ENCODE results near the gene SPATA2L.

Gene SPATA2L

DNA sequence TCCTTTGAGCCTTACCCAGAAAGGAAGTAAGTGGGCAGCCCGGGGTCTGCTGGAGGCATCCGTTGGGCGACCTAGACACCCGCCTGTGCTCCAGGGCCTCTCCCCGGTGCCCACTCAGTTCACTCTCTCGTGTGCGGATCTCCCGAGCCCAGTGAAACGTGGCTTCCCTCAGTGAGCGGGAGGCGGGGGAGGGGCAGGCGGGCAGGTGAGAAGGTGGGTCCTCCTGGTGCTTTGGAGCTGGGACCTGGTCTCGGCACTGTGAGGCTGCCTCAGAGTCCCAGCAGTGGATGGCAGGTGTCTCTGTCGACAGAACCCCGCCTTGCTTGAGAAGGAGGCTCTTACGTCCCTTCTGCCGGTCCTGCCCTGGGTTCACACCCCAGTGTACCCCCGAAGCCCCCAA, 27.8 kb upstream of the SPATA2L start:
- in situ Hi-C loops (cut with MboI; ENCODE audit: low sequenced_read_pairs), result no loop called here

DNA sequence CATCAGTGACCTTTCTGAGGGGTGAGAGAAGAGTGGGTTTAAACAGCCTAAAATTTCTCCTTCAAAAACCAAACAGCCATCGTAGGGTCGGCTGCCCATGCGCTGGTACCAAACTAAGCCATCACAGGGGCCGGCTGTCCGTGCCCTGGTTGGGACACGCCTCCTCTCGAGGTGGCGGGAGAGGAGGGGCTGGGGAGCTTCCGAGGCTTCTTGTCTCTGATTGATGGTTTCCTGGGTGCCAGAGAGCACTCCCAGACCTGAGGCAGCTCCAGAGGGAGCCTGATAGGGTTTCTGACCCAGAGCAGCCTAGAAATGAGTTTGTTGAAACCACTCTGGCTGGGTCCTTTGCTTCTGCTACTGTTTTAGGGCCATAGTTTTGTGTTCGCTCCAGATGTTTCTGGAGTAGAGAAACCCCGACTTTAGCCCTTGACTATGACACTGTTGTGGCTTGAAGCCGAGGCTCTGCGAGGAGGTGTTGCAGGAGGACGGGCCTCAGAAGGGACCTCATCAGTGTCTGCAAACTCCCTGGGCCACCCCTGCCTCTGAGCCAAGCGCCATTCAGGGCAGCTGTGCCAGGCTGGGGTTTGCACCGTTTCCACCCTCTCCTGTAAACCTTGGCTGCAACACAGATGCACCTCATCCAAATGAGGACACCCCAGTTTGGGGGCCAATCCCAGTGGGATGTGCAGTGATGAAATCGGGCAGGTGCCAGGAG, 26.1 kb upstream of the SPATA2L start:
- in situ Hi-C loops (cut with MboI; ENCODE audit: low sequenced_read_pairs), result no loop called here

DNA sequence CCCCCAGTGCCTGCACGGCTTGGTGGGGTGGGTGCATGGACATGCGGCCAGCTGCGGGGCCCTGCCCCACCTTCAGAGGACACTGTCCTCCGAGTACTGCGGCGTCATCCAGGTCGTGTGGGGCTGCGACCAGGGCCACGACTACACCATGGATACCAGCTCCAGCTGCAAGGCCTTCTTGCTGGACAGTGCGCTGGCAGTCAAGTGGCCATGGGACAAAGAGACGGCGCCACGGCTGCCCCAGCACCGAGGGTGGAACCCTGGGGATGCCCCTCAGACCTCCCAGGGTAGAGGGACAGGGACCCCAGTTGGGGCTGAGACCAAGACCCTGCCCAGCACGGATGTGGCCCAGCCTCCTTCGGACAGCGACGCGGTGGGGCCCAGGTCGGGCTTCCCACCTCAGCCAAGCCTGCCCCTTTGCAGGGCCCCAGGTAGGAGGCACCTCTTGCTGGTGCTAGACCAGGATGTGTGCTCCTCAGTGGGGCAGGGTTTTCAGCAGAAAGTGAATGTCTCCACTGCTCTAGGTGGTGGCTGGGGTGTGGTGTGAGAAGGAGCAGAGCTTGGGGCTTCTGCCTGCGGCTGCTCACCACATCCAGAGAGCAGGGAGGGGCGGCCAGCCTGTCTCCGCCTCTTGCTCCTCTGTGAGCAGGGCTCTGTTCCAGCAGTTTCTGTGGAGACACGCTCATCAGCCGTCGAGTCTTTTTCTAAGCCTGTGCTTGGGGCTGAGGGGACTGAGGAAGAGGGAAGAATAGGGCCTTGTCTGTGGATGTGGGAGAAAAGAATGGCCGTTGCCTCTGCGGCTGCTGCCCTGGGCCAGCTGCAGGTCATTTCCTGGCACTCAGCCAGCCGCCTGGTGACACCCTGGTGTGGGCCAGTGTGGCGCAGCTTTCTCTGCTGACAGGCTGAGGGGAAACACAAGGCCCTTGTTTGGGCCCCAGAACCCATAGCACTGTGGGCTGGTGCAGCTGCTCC, 22.1 kb upstream of the SPATA2L start:
- in situ Hi-C loops (cut with MboI; ENCODE audit: low sequenced_read_pairs), result no loop called here

DNA sequence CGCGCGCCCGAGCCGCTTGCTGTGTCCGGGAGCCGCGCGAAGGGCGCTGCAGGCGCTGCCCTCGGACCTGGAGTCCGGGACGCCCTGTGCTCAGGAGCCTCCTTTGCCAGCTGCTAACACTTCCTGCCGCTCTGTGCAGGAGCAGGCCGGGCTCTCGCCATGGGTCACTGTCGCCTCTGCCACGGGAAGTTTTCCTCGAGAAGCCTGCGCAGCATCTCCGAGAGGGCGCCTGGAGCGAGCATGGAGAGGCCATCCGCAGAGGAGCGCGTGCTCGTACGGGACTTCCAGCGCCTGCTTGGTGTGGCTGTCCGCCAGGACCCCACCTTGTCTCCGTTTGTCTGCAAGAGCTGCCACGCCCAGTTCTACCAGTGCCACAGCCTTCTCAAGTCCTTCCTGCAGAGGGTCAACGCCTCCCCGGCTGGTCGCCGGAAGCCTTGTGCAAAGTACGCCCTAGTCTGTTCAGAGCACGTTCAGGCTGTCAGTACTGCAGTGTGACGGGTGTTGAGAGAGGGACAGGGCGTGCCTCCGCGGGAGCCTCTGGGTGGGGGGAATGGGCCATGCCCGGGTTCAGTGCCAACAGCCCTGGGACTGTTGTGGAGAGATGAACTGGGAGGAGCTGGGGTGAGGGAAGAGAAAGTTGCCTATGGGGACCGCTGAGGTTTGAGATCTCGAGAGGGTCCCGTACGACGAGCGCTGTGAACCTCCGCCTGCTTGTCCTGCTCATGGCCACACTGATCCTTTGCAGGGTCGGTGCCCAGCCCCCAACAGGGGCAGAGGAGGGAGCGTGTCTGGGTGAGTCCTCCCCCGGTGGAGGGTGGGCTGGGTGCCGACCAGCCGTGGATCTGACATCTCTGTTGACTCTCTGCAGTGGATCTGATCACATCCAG, 21.1 kb upstream of the SPATA2L start:
- in situ Hi-C loops (cut with MboI; ENCODE audit: low sequenced_read_pairs), result no loop called here

DNA sequence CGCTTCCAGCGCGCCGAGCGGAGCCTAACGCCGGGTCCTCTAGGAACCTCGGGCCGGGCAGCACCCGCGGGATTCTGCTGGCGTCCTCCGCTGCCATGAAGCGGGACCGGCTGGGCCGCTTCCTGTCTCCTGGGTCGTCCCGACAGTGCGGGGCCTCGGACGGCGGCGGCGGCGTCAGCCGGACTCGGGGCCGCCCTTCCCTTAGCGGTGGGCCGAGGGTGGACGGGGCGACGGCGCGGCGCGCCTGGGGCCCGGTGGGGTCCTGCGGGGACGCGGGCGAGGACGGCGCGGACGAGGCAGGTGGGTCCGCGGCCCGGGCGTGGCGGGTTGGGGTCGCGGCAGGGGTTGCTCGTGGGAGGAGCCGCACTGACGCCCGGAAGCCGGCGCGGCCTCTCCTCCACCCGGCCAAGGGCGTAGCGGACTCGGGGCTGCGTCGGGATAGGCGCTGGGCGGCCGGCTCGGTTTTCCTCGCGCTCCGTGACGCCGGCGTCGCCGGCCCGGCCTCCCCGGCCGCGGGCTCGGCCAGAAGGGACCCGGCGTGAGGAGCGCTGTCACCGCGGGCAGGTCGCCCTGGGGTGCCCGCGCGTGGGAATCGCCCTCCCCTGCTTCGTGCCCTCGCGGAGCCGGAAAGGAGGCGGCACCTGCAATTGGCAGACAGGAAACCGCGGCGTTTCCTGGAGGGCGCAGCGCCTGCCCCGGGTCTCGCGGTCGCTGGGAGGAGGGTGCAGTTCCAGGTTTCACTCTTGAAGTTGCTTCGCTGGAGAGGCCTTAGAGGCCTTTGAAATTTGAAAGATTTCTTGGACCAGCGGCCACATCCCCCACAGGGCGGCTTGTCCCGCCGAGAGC, 20.3 kb upstream of the SPATA2L start:
- in situ Hi-C loops (cut with MboI; ENCODE audit: low sequenced_read_pairs), result no loop called here

GRCh38 chr16:89720813-89721545, 19.5 kb upstream of the SPATA2L start, which contains the start of the genes VPS9D1 and ZNF276:
Gene VPS9D1 (minus strand): TSS chr16:89720898. CDS start chr16:89720861, 37 bp downstream.
Gene ZNF276 (plus strand): TSS chr16:89721537. CDS start chr16:89721641, 104 bp downstream.
- in situ Hi-C loops (cut with MboI; ENCODE audit: low sequenced_read_pairs), result no loop called here

DNA sequence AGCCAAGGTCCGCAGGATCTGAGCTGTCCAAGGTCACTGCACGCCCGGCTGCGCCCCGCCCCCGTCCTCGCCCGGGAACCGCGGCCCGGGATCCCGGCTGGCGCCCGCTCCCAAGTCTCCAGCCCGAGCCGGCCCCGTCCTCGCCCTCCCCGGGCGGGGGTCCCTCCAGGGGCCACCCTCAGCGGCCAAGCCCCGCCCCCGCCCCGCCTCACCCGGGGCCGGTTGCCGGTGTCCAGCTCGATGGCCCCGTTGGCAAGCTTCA, 19.0 kb upstream of the SPATA2L start:
- in situ Hi-C loops (cut with MboI; ENCODE audit: low sequenced_read_pairs), result no loop called here

- in situ Hi-C loops (cut with MboI; ENCODE audit: low sequenced_read_pairs), result no loop called here
These were observed 16.4 kb upstream of the SPATA2L start for GRCh38 chr16:89717688-89718505.

DNA sequence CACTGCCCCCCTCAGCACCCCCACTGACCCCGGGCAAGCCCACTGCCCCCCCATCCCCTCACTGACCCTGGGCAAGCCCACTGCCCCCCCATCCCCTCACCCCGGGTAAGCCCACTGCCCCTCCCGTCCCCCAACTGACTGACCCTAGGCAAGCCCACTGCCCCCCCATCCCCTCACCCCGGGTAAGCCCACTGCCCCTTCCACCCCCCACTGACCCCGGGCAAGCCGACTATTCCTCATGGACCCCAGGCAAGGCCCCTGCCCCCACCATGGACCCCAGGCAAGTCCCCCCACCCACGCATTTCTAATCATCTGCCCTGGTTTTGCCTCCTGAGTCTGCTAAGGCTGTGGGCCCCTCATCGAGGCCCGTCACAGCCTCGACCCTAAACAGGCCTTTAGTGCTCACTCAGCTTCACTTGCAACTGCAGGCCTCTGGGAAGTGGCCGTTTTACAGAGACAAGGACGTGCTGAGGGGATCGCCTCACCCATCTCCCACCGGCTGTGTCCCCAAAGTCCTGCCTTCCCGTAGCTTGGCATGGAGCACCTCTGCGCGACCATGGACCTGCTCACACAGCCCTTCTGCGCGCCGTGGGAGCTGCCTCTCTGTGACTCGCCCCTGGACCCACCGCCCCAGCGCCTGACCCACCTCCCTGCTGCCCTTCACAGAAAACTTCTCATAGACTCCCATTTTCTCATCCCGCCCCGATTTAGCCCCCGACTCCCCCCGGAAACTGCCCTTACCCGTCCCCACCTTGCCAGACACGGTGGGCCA, 15.6 kb upstream of the SPATA2L start:
- in situ Hi-C loops (cut with MboI; ENCODE audit: low sequenced_read_pairs), result no loop called here

DNA sequence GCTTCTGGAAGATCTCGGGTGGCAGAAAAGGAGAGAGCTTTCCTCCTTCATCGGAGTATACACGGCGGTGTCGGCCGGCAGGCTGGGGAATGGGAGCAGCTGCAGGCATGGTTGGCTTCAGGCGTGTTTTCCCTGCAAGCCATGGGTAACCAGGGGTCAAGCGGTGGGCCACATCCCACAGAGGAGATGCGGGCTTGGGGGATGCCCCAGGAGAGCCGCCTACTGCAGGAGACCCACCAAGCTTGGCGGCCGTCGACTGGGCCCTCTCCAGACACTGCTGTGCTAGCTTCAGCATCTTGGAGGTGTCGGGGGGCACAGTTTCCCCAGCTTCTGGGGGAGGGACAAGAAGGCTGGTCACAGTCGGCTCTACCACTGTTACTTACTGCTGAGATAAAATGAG, 15.0 kb upstream of the SPATA2L start:
- in situ Hi-C loops (cut with MboI; ENCODE audit: low sequenced_read_pairs), result no loop called here

- in situ Hi-C loops (cut with MboI; ENCODE audit: low sequenced_read_pairs), result no loop called here
These were observed 10.8 kb upstream of the SPATA2L start for GRCh38 chr16:89712274-89712781.

- in situ Hi-C loops (cut with MboI; ENCODE audit: low sequenced_read_pairs), result no loop called here
These were observed 10.2 kb upstream of the SPATA2L start for GRCh38 chr16:89711601-89712273.

DNA sequence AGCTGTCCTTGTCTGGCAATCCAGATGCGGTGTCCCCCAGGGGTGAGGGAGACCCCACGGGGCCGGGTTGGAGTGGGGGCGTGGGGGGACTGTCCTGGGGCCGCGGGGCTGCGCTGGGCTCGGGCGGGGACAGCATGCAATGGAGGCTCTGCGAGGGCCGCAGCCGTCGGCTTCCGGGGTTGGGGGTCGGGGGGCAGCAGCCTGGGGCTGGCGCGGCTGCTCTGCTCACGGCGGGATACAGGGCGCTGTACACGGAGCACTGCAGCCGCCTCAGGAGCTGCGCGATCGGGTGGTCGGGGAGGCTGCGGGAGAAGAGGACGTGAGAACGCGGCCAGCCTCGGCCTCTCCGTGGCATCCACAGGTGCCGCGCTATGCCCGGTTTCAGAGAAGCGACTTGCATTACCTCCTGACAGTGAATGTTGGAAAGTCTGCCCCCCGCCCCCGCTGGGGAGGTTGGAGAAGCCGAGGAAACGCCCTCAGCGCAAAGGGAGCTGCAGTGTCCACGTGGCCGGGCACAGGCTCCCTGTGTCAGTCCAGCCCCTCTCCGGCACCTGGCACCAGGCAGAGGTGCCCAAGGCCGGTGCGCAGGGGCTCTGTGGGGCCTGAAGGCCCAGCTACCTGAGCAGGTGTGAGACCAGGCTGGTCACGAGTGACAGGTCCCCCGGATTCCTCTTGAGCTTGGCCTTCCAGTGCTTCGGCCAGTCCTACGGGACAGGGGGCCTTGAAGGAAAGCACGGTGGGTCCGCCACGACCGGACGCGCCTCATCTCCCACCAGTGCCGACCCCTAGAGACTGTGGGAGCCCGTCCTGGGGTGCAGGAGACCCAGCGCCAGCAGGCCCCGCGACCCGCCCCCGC, 9.4 kb upstream of the SPATA2L start:
- in situ Hi-C loops (cut with MboI; ENCODE audit: low sequenced_read_pairs), result no loop called here

DNA sequence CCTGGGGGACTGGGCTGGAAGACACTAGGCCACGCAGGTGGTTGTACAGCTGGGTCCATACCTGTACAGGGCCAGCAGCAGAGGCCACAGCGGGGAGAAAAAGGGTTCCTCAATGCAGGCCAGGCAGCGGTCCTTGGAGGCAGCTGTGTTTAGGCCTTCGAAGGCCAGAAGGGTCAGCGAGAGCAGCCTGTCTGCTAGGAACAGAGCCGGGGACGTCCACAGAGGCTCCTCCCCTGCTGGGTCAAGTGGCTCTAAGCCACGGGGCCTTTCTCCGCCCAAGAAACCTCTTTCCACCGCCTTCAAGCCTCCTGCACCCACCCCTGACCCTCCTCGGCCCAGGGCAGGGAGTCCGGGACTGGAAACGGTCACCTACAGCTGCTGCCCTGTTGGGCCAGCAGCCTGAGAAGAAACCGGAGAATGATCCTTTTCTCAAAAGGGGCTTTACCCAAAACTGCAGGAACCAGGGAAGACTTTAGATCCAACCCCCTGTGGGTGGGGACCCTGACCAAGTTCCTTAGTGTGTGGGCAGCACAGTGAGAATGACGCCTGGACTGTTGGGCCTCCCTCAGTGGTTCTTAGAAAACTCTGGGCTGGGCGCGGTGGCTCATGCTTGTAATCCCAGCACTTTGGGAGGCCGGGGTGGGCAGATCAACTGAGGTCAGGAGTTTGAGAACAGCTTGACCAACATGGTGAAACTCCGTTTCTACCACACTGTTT, 8.4 kb upstream of the SPATA2L start:
- in situ Hi-C loops (cut with MboI; ENCODE audit: low sequenced_read_pairs), result no loop called here

DNA sequence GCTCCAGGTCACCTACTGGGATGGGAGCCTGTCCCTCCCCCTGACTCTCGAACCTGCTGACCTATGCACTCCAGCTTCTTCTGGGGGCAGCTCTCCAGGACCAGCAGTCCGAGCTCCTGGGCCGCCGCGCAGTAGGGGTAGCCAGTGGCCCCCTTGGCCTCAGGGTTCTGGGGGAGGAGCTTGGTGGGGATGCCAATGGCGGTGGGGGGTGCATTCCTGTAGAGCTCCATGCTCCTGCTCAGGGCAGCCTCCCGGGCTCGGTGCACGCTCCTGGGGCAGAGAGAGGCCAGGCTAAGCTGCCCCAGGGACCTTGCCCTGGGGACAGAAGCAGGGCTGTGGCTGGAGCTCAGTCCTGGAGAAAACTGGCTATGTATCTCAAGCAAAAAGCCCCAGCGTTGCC, 7.7 kb upstream of the SPATA2L start:
- in situ Hi-C loops (cut with MboI; ENCODE audit: low sequenced_read_pairs), result no loop called here

GRCh38 chr16:89708481-89708931, 7.0 kb upstream of the SPATA2L start:
- in situ Hi-C loops (cut with MboI; ENCODE audit: low sequenced_read_pairs), result no loop called here
